Measurements from ENCODE around the gene NKD2. TPM values are rescaled to one million over a fixed set of nuclear protein-coding genes. Genes with fewer than 3 reads are reported as not detected.

NKD2 gene
- total and polyA plus RNA-seq, 12 donors, result 0.22 to 32.8 (median 10.8) TPM

DNA sequence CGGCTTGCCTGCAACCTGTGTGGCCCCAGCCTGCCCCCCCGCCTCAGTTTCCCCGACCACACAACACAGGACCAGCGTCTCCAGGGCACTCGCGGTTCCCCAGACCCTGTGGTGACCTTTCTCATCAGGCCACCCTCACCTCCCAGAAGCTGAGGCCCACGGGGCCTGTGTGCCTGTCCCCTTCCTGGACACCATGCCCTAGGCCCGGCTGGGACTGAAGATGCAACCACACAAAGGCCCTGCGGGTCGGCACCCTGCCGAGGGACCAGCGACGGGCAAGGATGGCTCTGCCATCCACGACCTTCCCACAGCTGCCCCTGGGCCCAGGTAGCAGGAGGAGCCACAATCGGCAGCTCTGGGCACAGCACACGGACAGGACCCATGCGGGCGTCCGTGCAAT is 68.4 kb downstream of the NKD2 start:
- intact Hi-C loops (cut with DNase I), result no loop called here
- no peak overlapping the region for H3K27ac ChIP-seq
- H3K4me3 ChIP-seq, result no peak overlapping the region
- H3K4me1 ChIP-seq (replicated peaks in 1 of 2), result no peaks in the 10 kb centered on the region
- 93 to 100% (median 96%) methylated on average over 4 to 19 of the region's 19 CpGs for WGBS, 4 donors
- H3K9me3 ChIP-seq (replicated peaks in 1 of 3), result no peaks in the 10 kb centered on the region
- peaks cover 0 to 59% of the 10 kb centered on the region in 2 donors for H3K36me3 ChIP-seq (replicated peaks in 1 of 2)
- no peaks in the 10 kb centered on the region for H3K27me3 ChIP-seq
- no peak for TF ChIP-seq POLR2A (IDR thresholded peaks at IDR 0.05)
- TF ChIP-seq, protein P1, sequence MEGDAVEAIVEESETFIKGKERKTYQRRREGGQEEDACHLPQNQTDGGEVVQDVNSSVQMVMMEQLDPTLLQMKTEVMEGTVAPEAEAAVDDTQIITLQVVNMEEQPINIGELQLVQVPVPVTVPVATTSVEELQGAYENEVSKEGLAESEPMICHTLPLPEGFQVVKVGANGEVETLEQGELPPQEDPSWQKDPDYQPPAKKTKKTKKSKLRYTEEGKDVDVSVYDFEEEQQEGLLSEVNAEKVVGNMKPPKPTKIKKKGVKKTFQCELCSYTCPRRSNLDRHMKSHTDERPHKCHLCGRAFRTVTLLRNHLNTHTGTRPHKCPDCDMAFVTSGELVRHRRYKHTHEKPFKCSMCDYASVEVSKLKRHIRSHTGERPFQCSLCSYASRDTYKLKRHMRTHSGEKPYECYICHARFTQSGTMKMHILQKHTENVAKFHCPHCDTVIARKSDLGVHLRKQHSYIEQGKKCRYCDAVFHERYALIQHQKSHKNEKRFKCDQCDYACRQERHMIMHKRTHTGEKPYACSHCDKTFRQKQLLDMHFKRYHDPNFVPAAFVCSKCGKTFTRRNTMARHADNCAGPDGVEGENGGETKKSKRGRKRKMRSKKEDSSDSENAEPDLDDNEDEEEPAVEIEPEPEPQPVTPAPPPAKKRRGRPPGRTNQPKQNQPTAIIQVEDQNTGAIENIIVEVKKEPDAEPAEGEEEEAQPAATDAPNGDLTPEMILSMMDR (IDR thresholded peaks at IDR 0.05), result no peak
- DNase-seq, result no peak

DNA sequence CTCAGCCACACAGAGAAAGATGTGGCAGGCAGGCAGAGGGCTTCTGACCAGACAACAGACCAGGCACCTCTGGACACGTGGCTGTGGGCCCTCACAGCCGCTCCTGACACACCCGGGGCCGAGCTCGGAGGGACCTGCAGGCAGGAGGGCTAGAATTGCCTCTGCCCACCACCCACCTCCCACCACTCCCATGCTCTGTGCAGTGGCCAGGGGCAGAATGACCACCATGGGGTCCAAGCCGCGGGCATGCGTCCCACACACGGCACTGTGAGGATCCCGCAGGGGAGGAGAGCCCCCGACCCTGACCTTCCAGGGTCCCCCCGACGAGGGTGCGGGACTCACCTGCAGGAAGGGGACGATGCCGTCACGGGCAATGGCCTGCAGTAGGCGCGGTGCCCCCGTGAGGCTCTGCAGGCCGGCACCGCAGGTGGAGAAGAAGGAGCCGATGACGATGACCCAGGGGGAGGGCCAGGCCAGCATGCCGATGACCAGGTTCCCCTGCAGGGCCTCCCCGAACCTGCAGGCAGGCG is 69.0 kb downstream of the NKD2 start:
- WGBS, 4 donors, result 92 to 96% (median 95%) methylated on average over 18 to 27 of the region's 27 CpGs
- no peak for TF ChIP-seq POLR2A (IDR thresholded peaks at IDR 0.05)
- TF ChIP-seq, protein P1 (IDR thresholded peaks at IDR 0.05), result no peak
- Histone ChIP-seq H3K27ac (no peak overlapping the region), H3K4me3 (no peak overlapping the region), H3K9me3 (replicated peaks in 1 of 3) (no peaks in the 10 kb centered on the region), H3K4me1 (replicated peaks in 1 of 2) (no peaks in the 10 kb centered on the region), H3K36me3 (replicated peaks in 1 of 2) (peaks cover 0 to 59% of the 10 kb centered on the region in 2 donors), H3K27me3 (no peaks in the 10 kb centered on the region)
- intact Hi-C loops (cut with DNase I), result no loop called here
- DNase-seq, result no peak

DNA sequence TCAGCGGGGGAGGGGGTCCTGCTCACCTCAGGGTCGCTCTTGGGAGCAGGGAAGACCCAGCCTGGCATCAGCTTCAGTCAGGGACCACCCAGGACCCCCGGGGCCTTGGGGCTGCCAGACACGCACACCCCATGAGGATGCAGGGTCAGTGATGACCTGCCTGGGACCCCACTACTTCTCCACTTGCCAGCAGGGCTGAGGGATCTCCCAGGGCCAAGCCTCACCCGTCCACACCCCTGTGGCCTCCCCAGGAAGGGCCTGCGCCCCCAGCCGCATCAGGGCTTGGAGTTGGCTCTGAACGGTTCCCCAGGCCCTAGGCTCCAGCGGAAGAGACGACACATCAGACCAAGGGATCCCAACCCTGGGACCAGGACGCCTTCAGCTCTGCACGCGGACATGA is 69.6 kb downstream of the NKD2 start:
- intact Hi-C loops (cut with DNase I), result no loop called here
- no peak overlapping the region for H3K27ac ChIP-seq
- H3K9me3 ChIP-seq (replicated peaks in 1 of 3), result no peaks in the 10 kb centered on the region
- no peaks in the 10 kb centered on the region for H3K4me1 ChIP-seq (replicated peaks in 1 of 2)
- DNase-seq, result no peak
- no peaks in the 10 kb centered on the region for H3K27me3 ChIP-seq
- 94 to 100% (median 95%) methylated on average over 3 to 13 of the region's 13 CpGs for WGBS, 4 donors
- no peak overlapping the region for H3K4me3 ChIP-seq
- no peak for TF ChIP-seq POLR2A (IDR thresholded peaks at IDR 0.05)
- TF ChIP-seq, protein P1 (IDR thresholded peaks at IDR 0.05), result no peak
- H3K36me3 ChIP-seq (replicated peaks in 1 of 2), result peaks cover 0 to 60% of the 10 kb centered on the region in 2 donors

DNA sequence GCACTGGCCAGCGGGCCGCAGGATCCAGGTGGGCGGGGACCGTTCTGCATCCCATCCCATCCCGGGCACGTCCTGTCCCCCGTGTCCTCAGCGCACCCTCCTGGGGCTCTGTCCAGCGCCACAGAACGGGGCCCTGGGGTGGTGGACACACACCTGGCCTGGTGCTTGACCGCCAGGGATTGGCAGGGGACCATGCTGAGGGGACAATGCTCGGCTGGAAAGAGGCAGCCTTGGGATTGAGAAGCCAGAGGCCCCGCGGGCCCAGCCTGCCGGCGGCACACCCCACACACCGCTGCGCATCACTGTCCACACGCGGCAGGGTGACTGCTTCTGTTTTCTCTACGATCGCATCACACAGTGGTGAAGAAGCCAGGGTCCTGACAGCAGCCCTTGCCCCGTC is 70.2 kb downstream of the NKD2 start:
- TF ChIP-seq, protein P1 (IDR thresholded peaks at IDR 0.05), result no peak
- no peak for TF ChIP-seq POLR2A (IDR thresholded peaks at IDR 0.05)
- no peaks in the 10 kb centered on the region for H3K4me1 ChIP-seq (replicated peaks in 1 of 2)
- no peaks in the 10 kb centered on the region for H3K9me3 ChIP-seq (replicated peaks in 1 of 3)
- no peaks in the 10 kb centered on the region for H3K27me3 ChIP-seq
- peaks cover 0 to 60% of the 10 kb centered on the region in 2 donors for H3K36me3 ChIP-seq (replicated peaks in 1 of 2)
- no peak overlapping the region for H3K4me3 ChIP-seq
- DNase-seq, result no peak
- WGBS, 4 donors, result 92 to 96% (median 94%) methylated on average over 10 to 23 of the region's 23 CpGs
- intact Hi-C loops (cut with DNase I), result no loop called here
- no peak overlapping the region for H3K27ac ChIP-seq

Data from adrenal gland (tissue), 12 donors.